ENCODE measurements around the gene AKAP13. TPM values are rescaled to one million over a fixed set of nuclear protein-coding genes. Genes with fewer than 3 reads are reported as not detected.

The AKAP13 gene
- total RNA-seq, 2 experiments from 2014 or later, result 282 to 304 TPM

DNA sequence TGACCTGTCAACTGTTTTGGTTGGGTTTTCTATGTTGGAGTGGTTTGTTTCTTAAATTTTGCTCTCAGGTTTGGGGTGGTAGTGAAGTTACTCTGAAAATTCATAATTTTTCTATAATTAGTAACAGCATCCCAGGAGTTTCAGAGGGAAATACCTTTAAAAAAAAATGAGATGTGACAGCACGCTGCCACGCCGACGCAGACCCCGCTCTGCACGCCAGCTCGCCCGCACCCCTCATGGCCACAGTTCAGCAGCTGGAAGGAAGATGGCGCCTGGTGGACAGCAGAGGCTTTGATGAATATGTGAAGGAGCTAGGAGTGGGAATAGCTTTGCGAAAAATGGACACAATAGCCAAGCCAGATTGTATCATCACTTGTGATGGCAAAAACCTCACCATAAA lies 34.6 kb downstream of the AKAP13 start:
- no peak overlapping the region for H3K4me3 ChIP-seq (ENCODE audit: low read length)
- ATAC-seq (ENCODE audit: poor library complexity) (no peak), DNase-seq (no peak)
- H3K9me3 ChIP-seq (ENCODE audit: control insufficient read depth in 1 of 2, insufficient read depth in 1 of 2, low read length in 2 of 2), result no peaks in the 10 kb centered on the region
- TF ChIP-seq, protein P1, sequence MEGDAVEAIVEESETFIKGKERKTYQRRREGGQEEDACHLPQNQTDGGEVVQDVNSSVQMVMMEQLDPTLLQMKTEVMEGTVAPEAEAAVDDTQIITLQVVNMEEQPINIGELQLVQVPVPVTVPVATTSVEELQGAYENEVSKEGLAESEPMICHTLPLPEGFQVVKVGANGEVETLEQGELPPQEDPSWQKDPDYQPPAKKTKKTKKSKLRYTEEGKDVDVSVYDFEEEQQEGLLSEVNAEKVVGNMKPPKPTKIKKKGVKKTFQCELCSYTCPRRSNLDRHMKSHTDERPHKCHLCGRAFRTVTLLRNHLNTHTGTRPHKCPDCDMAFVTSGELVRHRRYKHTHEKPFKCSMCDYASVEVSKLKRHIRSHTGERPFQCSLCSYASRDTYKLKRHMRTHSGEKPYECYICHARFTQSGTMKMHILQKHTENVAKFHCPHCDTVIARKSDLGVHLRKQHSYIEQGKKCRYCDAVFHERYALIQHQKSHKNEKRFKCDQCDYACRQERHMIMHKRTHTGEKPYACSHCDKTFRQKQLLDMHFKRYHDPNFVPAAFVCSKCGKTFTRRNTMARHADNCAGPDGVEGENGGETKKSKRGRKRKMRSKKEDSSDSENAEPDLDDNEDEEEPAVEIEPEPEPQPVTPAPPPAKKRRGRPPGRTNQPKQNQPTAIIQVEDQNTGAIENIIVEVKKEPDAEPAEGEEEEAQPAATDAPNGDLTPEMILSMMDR (IDR thresholded peaks at IDR 0.05), result no peak
- Mint-ChIP-seq H3K27ac (peak overlapping the region; percentile 82), H3K4me1 (ENCODE audit: low read depth) (peaks cover 72% of the 10 kb centered on the region), H3K27me3 (no peaks in the 10 kb centered on the region), H3K9me3 (no peaks in the 10 kb centered on the region), H3K36me3 (ENCODE audit: low read depth) (peaks cover 3% of the 10 kb centered on the region), H3K4me3 (no peak overlapping the region)
- intact Hi-C loops (cut with DNase I, micrococcal nuclease), result loop anchor here (1.0 to 10.0 kb wide), 3 partner anchors 80 to 119 kb away; no protein-coding TSS in a partner anchor
- no peak overlapping the region for H3K27ac ChIP-seq (ENCODE audit: low read depth in 1 of 2, low read length in 2 of 2)
- CTCF ChIA-PET, result interaction anchor here (1.0 to 6.5 kb wide), 6 partner anchors 40 to 120 kb away, joined by 3 to 55 read pairs (median 6); no protein-coding TSS in a partner anchor
- peaks cover 10% of the 10 kb centered on the region for H3K4me1 ChIP-seq (ENCODE audit: insufficient read depth, low read length)
- H3K27me3 ChIP-seq (ENCODE audit: control insufficient read depth in 1 of 2, insufficient read depth in 2 of 2, low read length in 2 of 2), result no peaks in the 10 kb centered on the region
- POLR2A ChIA-PET, result interaction anchor here (2.3 to 5.4 kb wide), 4 partner anchors 11 to 119 kb away, joined by 13 to 48 read pairs (median 28); partner anchors contain the start of gene AKAP13
- no peaks in the 10 kb centered on the region for H3K36me3 ChIP-seq (ENCODE audit: insufficient read depth, low read length)

DNA sequence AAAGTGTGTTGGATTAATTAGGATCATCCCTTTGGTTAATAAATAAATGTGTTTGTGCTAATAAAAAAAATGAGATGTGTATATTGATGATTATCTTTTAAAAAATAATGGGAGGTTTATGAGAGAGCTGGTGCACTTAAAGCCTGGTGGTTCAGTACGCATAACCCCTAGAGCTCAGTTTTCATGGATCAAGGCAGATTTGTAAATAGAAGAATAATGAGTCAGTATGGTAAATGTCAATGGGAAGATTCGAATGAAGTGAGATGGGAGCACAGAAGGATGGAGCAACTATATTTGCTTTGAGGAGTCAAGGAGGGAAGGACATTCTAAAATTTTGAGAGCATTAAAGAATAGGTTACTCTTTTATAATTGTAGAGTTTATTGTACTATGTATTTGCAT lies 35.4 kb downstream of the AKAP13 start:
- Histone ChIP-seq H3K27me3 (ENCODE audit: control insufficient read depth in 1 of 2, insufficient read depth in 2 of 2, low read length in 2 of 2) (no peaks in the 10 kb centered on the region), H3K4me3 (ENCODE audit: low read length) (no peak overlapping the region), H3K36me3 (ENCODE audit: insufficient read depth, low read length) (no peaks in the 10 kb centered on the region), H3K9me3 (ENCODE audit: control insufficient read depth in 1 of 2, insufficient read depth in 1 of 2, low read length in 2 of 2) (no peaks in the 10 kb centered on the region), H3K27ac (ENCODE audit: low read depth in 1 of 2, low read length in 2 of 2) (no peak overlapping the region), H3K4me1 (ENCODE audit: insufficient read depth, low read length) (peaks cover 10% of the 10 kb centered on the region)
- no peak for ATAC-seq (ENCODE audit: poor library complexity)
- H3K36me3 Mint-ChIP-seq (ENCODE audit: low read depth), result peaks cover 3% of the 10 kb centered on the region
- DNase-seq, result no peak
- ChIA-PET POLR2A (interaction anchor here (1.3 to 5.4 kb wide), 4 partner anchors 12 to 86 kb away, joined by 4 to 48 read pairs (median 28); partner anchors contain the start of gene AKAP13), CTCF (interaction anchor here (1.8 to 6.5 kb wide), 2 partner anchors 84 to 119 kb away, joined by 4 to 55 read pairs; no protein-coding TSS in a partner anchor)
- intact Hi-C loops (cut with DNase I, micrococcal nuclease), result loop anchor here (2.0 to 10.0 kb wide), 2 partner anchors 81 to 85 kb away; no protein-coding TSS in a partner anchor
- no peak overlapping the region for H3K4me3 Mint-ChIP-seq
- H3K27ac Mint-ChIP-seq, result no peak overlapping the region
- TF ChIP-seq, protein P1 (IDR thresholded peaks at IDR 0.05), result no peak
- no peaks in the 10 kb centered on the region for H3K27me3 Mint-ChIP-seq
- H3K9me3 Mint-ChIP-seq, result no peaks in the 10 kb centered on the region
- peaks cover 71% of the 10 kb centered on the region for H3K4me1 Mint-ChIP-seq (ENCODE audit: low read depth)

DNA sequence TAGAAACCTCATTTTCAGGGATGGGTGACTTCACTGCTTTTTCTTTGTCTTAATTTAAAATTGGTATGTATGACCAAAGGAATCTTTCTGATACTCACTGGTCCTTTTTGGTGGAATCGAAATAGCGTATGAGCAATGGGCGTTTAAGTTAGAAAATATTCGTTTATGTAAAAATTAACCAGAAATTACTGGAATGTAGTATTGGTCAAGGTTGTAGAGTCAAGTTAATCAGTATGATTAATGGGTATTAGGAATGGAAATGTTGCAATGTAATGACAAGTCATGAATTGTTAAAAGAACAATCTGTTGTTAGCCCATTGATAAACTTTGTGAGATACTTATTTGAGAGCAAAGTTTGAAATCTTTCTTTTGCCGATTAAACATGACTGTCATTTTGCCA lies 36.9 kb downstream of the AKAP13 start:
- intact Hi-C loops (cut with DNase I, micrococcal nuclease), result loop anchor here in 1 of 2 experiments (10.0 kb wide), 1 partner anchor 82 kb away; no protein-coding TSS in a partner anchor
- DNase-seq, result no peak
- no peak for ATAC-seq (ENCODE audit: poor library complexity)
- Mint-ChIP-seq H3K27ac (no peak overlapping the region), H3K4me1 (ENCODE audit: low read depth) (peaks cover 75% of the 10 kb centered on the region), H3K9me3 (no peaks in the 10 kb centered on the region), H3K4me3 (no peak overlapping the region), H3K36me3 (ENCODE audit: low read depth) (peaks cover 3% of the 10 kb centered on the region), H3K27me3 (no peaks in the 10 kb centered on the region)
- H3K27ac ChIP-seq (ENCODE audit: low read depth in 1 of 2, low read length in 2 of 2), result no peak overlapping the region
- TF ChIP-seq, protein P1 (IDR thresholded peaks at IDR 0.05), result no peak
- POLR2A ChIA-PET, result interaction anchor here (1.3 kb wide), 1 partner anchor 33 kb away, joined by 4 read pairs; no protein-coding TSS in a partner anchor
- no peaks in the 10 kb centered on the region for H3K9me3 ChIP-seq (ENCODE audit: control insufficient read depth in 1 of 2, insufficient read depth in 1 of 2, low read length in 2 of 2)
- no peak overlapping the region for H3K4me3 ChIP-seq (ENCODE audit: low read length)
- no peaks in the 10 kb centered on the region for H3K36me3 ChIP-seq (ENCODE audit: insufficient read depth, low read length)
- H3K4me1 ChIP-seq (ENCODE audit: insufficient read depth, low read length), result peaks cover 16% of the 10 kb centered on the region
- no peaks in the 10 kb centered on the region for H3K27me3 ChIP-seq (ENCODE audit: control insufficient read depth in 1 of 2, insufficient read depth in 2 of 2, low read length in 2 of 2)
- CTCF ChIA-PET, result interaction anchor here (1.1 to 1.8 kb wide), 2 partner anchors 86 to 121 kb away, joined by 4 to 6 read pairs; no protein-coding TSS in a partner anchor
